Urothelium cell line (cell line): ENCODE data around the gene KCNN4.
"Not testable (repeated sequence)": the region's sequence is repeated elsewhere in the genome, so short reads cannot be mapped to it uniquely, and the experiment has no call there.

Source experiments
- DNase-seq: peaks from one replicate; pipeline ENCODE4 v3.0.0; 2011; ENCODE audit warnings: low spot score, mixed read lengths
- FAIRE-seq: peaks from 2 replicates; lab custom pipeline; 2011; peaks lifted over from hg19 to GRCh38; lab: Jason Lieb, UNC

Gene KCNN4

GRCh38 chr19:43775299-43775890 is 5.4 kb downstream of the KCNN4 start:
- DNase-seq (no peak), FAIRE-seq (no peak)

GRCh38 chr19:43774940-43775258 is 5.9 kb downstream of the KCNN4 start:
- FAIRE-seq, DNase-seq: not testable (repeated sequence)

- FAIRE-seq (no peak), DNase-seq (no peak)
Observed at GRCh38 chr19:43774103-43774939, 6.5 kb downstream of the KCNN4 start.

GRCh38 chr19:43773725-43774102 is 7.1 kb downstream of the KCNN4 start:
- DNase-seq (no peak), FAIRE-seq (no peak)

GRCh38 chr19:43769256-43769655 is 11.5 kb downstream of the KCNN4 start:
- DNase-seq (no peak), FAIRE-seq (no peak)

GRCh38 chr19:43768273-43769050 is 12.3 kb downstream of the KCNN4 start:
- no peak for DNase-seq
- no peak for FAIRE-seq

GRCh38 chr19:43767818-43768217 is 13.0 kb downstream of the KCNN4 start:
- no peak for FAIRE-seq

GRCh38 chr19:43767316-43767715 is 13.5 kb downstream of the KCNN4 start:
- FAIRE-seq (no peak), DNase-seq (no peak)

More at GRCh38 chr19:43767818-43768217, 13.0 kb downstream of the KCNN4 start:
- no peak for DNase-seq

- FAIRE-seq (no peak), DNase-seq (no peak)
Observed at GRCh38 chr19:43766755-43767043, 14.1 kb downstream of the KCNN4 start.

- peak; percentile 86 for FAIRE-seq
- DNase-seq: peak; percentile 91
Observed at GRCh38 chr19:43765109-43765876, 15.5 kb downstream of the KCNN4 start.

GRCh38 chr19:43764684-43765083 is 16.1 kb downstream of the KCNN4 start:
- DNase-seq, FAIRE-seq: not testable (repeated sequence)

- no peak for FAIRE-seq
- DNase-seq: no peak
Observed at GRCh38 chr19:43763473-43763939, 17.3 kb downstream of the KCNN4 start.

GRCh38 chr19:43762814-43763213 is 18.0 kb downstream of the KCNN4 start:
- FAIRE-seq: no peak
- no peak for DNase-seq

- DNase-seq (no peak), FAIRE-seq (no peak)
Observed at GRCh38 chr19:43760941-43761340, 19.8 kb downstream of the KCNN4 start.

- DNase-seq (no peak), FAIRE-seq (no peak)
Observed at GRCh38 chr19:43759515-43759914, 21.3 kb downstream of the KCNN4 start.

- FAIRE-seq: no peak
- DNase-seq: peak; percentile 76
Observed at GRCh38 chr19:43755256-43755801, 25.4 kb downstream of the KCNN4 start.

GRCh38 chr19:43754503-43755255 is 26.1 kb downstream of the KCNN4 start, which contains the start of gene SMG9:
Gene SMG9, minus strand, starts transcription at chr19:43754962. Its CDS starts 4,221 bp downstream, at chr19:43750741.
- FAIRE-seq (peak; percentile 17), DNase-seq (peak; percentile 96)

GRCh38 chr19:43754253-43754502 is 26.6 kb downstream of the KCNN4 start:
- FAIRE-seq (no peak), DNase-seq (no peak)

- DNase-seq (no peak), FAIRE-seq (no peak)
Observed at GRCh38 chr19:43752287-43752875, 28.4 kb downstream of the KCNN4 start.
